HEK293T (cell line): Measurements from ENCODE around the gene IGIP.
A peak's percentile ranks its signal among the peaks of the same experiment; 100 is the strongest.

Experiments
- CTCF ChIA-PET: fragments of 350-600 bp; formaldehyde crosslinking; extraction: SDS; loops from one replicate; lab custom pipeline; 2021; ENCODE audit warnings: antibody characterized with exemption, inconsistent platforms; lab: Yijun Ruan, JAX
- POLR2A ChIA-PET: fragments of 350-600 bp; formaldehyde crosslinking; extraction: SDS; loops from one replicate; lab custom pipeline; 2020; ENCODE audit warnings: antibody characterized with exemption, inconsistent platforms; lab: Yijun Ruan, JAX
- DNase-seq: peaks from one replicate; pipeline ENCODE4 v3.0.0; 2012; ENCODE audit warnings: mixed read lengths; ENCODE audit errors: extremely low spot score
- ARNT ChIP-seq: fragments of 450-650 bp; IDR thresholded peaks from 2 replicates; pipeline ENCODE4 v1.6.1; 2017; ENCODE audit warnings: mild to moderate bottlenecking
- BHLHE40 ChIP-seq: fragments of 450-650 bp; IDR thresholded peaks from 2 replicates; pipeline ENCODE4 v1.6.1; 2016; ENCODE audit warnings: mild to moderate bottlenecking, moderate library complexity, borderline replicate concordance
- CTBP1 ChIP-seq: fragments of 450-650 bp; IDR thresholded peaks from 2 replicates; pipeline ENCODE4 v1.6.1; 2016; ENCODE audit warnings: borderline replicate concordance
- ELF4 ChIP-seq: fragments of 450-650 bp; IDR thresholded peaks from 2 replicates; pipeline ENCODE4 v1.6.1; 2017; ENCODE audit warnings: antibody characterized with exemption
- FOXA1 ChIP-seq: fragments of 450-650 bp; IDR thresholded peaks from 2 replicates; pipeline ENCODE4 v1.6.1; 2016; ENCODE audit warnings: mild to moderate bottlenecking
- FOXK2 ChIP-seq: fragments of 450-650 bp; IDR thresholded peaks from 2 replicates; pipeline ENCODE4 v1.6.1; 2016; ENCODE audit warnings: mild to moderate bottlenecking
- FOXM1 ChIP-seq: fragments of 450-650 bp; IDR thresholded peaks from 2 replicates; pipeline ENCODE4 v1.6.1; 2017; ENCODE audit warnings: mild to moderate bottlenecking, borderline replicate concordance
- HDGF ChIP-seq: fragments of 450-650 bp; IDR thresholded peaks from 2 replicates; pipeline ENCODE4 v1.6.1; 2017; ENCODE audit warnings: antibody characterized with exemption, borderline replicate concordance
- L3MBTL2 ChIP-seq: fragments of 450-650 bp; conservative IDR thresholded peaks from 2 replicates; pipeline ENCODE4 v1.6.1; 2016; ENCODE audit warnings: mild to moderate bottlenecking
- LEF1 ChIP-seq: fragments of 450-650 bp; IDR thresholded peaks from 2 replicates; pipeline ENCODE4 v1.6.1; 2017; ENCODE audit warnings: mild to moderate bottlenecking, borderline replicate concordance
- NFRKB ChIP-seq: fragments of 450-650 bp; IDR thresholded peaks from 2 replicates; pipeline ENCODE4 v1.6.1; 2016; ENCODE audit warnings: mild to moderate bottlenecking, moderate library complexity
- PKNOX1 ChIP-seq: fragments of 450-650 bp; IDR thresholded peaks from 2 replicates; pipeline ENCODE4 v1.6.1; 2016
- SP1 ChIP-seq: fragments of 450-650 bp; IDR thresholded peaks from 2 replicates; pipeline ENCODE4 v1.6.1; 2017
- SUZ12 ChIP-seq: fragments of 450-650 bp; IDR thresholded peaks from 2 replicates; pipeline ENCODE4 v1.6.1; 2016; ENCODE audit warnings: mild to moderate bottlenecking
- TARDBP ChIP-seq: fragments of 450-650 bp; IDR thresholded peaks from 2 replicates; pipeline ENCODE4 v1.6.1; 2016
- ZNF384 ChIP-seq: fragments of 450-650 bp; IDR thresholded peaks from 2 replicates; pipeline ENCODE4 v1.6.1; 2016

IGIP gene

DNA sequence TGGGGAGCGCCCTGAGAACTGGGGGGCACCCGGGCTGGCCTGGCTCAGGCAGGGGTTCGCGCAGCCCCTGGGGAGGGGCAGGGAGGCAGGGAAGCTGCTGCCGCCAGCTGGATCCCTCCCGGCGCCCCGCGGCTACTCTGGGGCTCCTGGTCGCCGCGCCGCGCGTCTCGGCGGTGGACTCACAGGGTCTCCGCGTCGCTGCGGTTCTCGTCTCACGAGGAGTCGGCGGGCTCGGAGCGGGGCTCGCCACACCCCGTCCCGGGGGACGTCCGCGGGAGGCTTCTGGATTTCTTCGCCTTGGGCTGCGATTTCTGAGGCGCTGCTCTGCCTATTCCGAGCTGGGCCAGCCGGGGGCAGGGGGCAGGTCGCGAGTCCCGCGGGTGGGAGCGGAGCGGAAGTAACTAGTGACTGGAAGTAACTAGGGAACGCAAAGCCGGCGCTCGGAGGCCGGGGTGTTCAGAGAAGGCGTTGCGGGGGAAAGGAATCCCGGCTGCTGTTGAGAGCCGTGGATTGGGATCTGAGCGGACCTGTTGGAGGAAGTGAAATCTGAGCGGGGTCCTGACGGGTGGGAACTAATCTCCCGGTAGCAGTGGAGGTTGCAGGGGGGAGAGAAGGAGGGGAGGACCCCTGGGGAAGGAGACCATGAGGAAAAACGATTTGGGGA, 49.8 kb downstream of the IGIP start:
- TF ChIP-seq FOXA1: no peak
- no peak for TF ChIP-seq LEF1
- no peak for TF ChIP-seq PKNOX1
- TF ChIP-seq SUZ12: no peak
- TF ChIP-seq SP1: no peak
- no peak for TF ChIP-seq BHLHE40
- no peak for TF ChIP-seq ARNT
- TF ChIP-seq L3MBTL2: peak; percentile 41
- 0 out of 2 replicates have a peak, but pooled peaks have one; percentile 15 for TF ChIP-seq ELF4
- TF ChIP-seq FOXK2: no peak
- TF ChIP-seq HDGF: no peak
- peak; percentile 64; the same call in 1 of the 2 replicates for TF ChIP-seq CTBP1
- no peak for TF ChIP-seq NFRKB
- TF ChIP-seq ZNF384: no peak
- peak; percentile 29; the same call in 1 of the 2 replicates for TF ChIP-seq TARDBP
- CTCF ChIA-PET: interaction anchor here (0.6 to 1.3 kb wide), 3 partner anchors 64 to 208 kb away, joined by 3 to 5 read pairs (median 3); no protein-coding TSS in a partner anchor
- POLR2A ChIA-PET: interaction anchor here (0.6 to 1.5 kb wide), 7 partner anchors 37 to 371 kb away, joined by 3 to 7 read pairs (median 3); no protein-coding TSS in a partner anchor
- peak; percentile 68 for DNase-seq

DNA sequence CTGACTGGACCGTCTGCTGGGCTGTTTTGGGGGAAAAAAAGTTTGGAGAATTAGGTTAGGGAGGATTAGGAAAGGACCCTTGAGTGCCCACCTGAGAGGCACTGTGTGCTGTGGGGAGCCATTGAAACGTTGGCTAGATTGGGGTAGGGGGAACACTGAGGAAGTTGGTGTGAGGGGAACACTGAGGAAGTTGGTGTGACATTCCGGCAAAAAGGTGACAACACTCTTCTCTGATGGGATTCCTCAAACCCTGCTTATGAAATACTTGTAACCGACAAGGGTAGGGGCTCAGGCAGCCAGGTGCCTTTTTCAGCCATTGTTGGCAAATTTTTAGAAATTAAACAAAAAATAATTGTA, 50.3 kb downstream of the IGIP start:
- TF ChIP-seq ELF4: no peak
- no peak for TF ChIP-seq FOXM1
- no peak for TF ChIP-seq NFRKB
- no peak for TF ChIP-seq ZNF384
- no peak for TF ChIP-seq PKNOX1
- no peak; the same call in 1 of the 2 replicates for TF ChIP-seq L3MBTL2
- no peak for TF ChIP-seq ARNT
- no peak for TF ChIP-seq FOXK2
- TF ChIP-seq LEF1: no peak
- no peak for TF ChIP-seq TARDBP
- no peak for TF ChIP-seq CTBP1
- no peak for TF ChIP-seq FOXA1
- no peak for TF ChIP-seq BHLHE40
- TF ChIP-seq HDGF: no peak
- no peak for TF ChIP-seq SP1
- DNase-seq: no peak
- POLR2A ChIA-PET: interaction anchor here (0.6 to 1.3 kb wide), 3 partner anchors 58 to 69 kb away, joined by 3 to 4 read pairs (median 3); no protein-coding TSS in a partner anchor
- CTCF ChIA-PET: interaction anchor here (0.6 to 0.9 kb wide), 2 partner anchors 64 to 102 kb away, joined by 3 to 5 read pairs; no protein-coding TSS in a partner anchor

DNA sequence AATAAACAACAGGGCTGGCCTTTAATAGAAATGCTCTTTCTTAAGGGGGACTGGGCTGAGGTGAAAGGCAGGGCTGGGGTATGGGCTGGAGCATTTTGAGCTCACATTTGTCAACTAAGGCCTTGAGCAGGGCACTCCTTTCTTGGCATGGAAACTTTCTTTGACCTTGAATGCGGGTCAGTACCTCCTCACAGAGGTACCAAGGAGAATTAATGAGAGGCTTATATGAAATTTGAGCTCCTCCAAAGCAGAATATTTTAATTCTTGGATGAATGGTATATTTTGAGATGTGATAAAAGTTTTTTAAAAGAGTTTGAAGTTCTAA, 52.3 kb downstream of the IGIP start:
- DNase-seq: no peak
- CTCF ChIA-PET: no interaction called here
- TF ChIP-seq FOXM1 (no peak), ARNT (no peak), L3MBTL2 (no peak), FOXK2 (no peak), NFRKB (no peak), CTBP1 (no peak), ELF4 (no peak), TARDBP (no peak), ZNF384 (no peak), HDGF (no peak), PKNOX1 (no peak), SUZ12 (no peak)
- POLR2A ChIA-PET: interaction anchor here (0.5 to 0.8 kb wide), 3 partner anchors 69 to 1796 kb away, joined by 3 to 4 read pairs (median 4); no protein-coding TSS in a partner anchor

DNA sequence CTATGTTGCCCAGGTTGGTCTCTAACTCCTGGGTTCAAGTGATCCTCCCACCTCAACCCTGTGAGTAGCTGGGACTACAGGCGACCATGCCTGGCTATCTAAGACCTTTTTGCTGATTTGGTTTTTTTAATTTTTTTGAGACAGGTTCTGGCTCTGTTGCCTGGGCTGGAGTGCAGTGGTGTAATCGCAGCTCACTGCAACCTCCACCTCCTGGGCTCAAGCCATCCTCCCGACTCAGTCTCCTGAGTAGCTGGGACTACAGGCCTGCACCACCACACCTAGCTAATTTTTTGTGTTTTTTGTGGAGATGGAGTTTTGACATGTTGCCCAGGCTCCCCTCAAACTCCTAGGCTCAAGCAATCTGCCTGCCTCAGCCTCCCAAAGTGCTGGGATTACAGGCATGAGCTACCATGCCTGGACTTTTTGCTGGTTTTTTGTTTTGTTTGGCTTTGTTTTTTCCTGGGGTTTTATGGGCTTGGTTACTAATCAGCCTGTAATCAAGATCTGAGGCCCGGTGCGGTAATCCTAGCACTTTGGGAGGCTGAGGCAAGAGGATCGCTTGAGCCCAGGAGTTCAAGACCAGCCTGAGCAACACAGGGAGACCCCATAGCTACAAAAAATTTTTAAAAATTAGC, 52.9 kb downstream of the IGIP start:
- POLR2A ChIA-PET: interaction anchor here (0.6 to 0.8 kb wide), 2 partner anchors 165 to 1796 kb away, joined by 3 to 4 read pairs; no protein-coding TSS in a partner anchor
- TF ChIP-seq LEF1: no peak
- no peak for TF ChIP-seq BHLHE40
- TF ChIP-seq HDGF: no peak
- no peak for TF ChIP-seq ARNT
- no peak for TF ChIP-seq SUZ12
- TF ChIP-seq CTBP1: no peak
- no peak for TF ChIP-seq ZNF384
- no peak for TF ChIP-seq NFRKB
- TF ChIP-seq PKNOX1: no peak
- TF ChIP-seq SP1: no peak
- TF ChIP-seq FOXK2: no peak
- no peak for TF ChIP-seq TARDBP
- TF ChIP-seq FOXM1: no peak
- no peak for DNase-seq
- CTCF ChIA-PET: no interaction called here
